ENCODE measurements around the gene SPON1.

SPON1 gene

GRCh38 chr11:13940907-13941256, 21.6 kb upstream of the SPON1 start:
- Histone ChIP-seq H3K27me3 (peaks cover 0 to 2% of the 10 kb centered on the region in 2 donors), H3K4me3 (no peak overlapping the region), H3K9me3 (no peaks in the 10 kb centered on the region), H3K27ac (no peak overlapping the region), H3K4me1 (no peaks in the 10 kb centered on the region), H3K36me3 (no peaks in the 10 kb centered on the region)
- intact Hi-C loops (cut with DNase I; ENCODE audit: low total_unique reads) = no loop called here
- no peak for TF ChIP-seq CTCF (IDR thresholded peaks at IDR 0.05)
- DNase-seq = no peak

- intact Hi-C loops (cut with DNase I; ENCODE audit: low total_unique reads) = no loop called here
These were observed 20.7 kb upstream of the SPON1 start for GRCh38 chr11:13941775-13942174.

DNA sequence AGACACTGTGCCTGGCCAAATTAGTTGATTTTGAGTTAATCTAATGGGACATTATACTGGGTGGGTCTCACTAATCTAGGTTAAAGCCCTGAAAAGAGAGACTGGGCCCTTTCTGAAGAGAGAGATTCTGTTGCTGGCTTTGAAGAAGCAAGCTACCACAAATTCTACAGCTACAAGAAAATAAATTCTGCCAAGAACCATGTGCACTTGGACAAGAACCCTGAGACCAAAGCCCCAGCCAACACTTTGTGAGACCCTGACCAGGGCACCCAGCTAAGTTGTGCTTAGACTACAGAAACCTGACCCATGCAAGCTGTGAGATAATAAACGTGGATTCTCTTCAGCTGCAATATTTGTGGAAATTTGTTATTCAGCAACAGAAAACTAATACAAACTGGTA, 20.1 kb upstream of the SPON1 start:
- Histone ChIP-seq H3K36me3 (no peaks in the 10 kb centered on the region), H3K4me3 (no peak overlapping the region), H3K4me1 (no peaks in the 10 kb centered on the region), H3K27me3 (peaks cover 0 to 2% of the 10 kb centered on the region in 2 donors), H3K27ac (no peak overlapping the region), H3K9me3 (no peaks in the 10 kb centered on the region)
- TF ChIP-seq CTCF (IDR thresholded peaks at IDR 0.05) = no peak
- intact Hi-C loops (cut with DNase I; ENCODE audit: low total_unique reads) = no loop called here
- no peak for DNase-seq

More at GRCh38 chr11:13941775-13942174, 20.7 kb upstream of the SPON1 start:
- TF ChIP-seq CTCF (IDR thresholded peaks at IDR 0.05) = no peak
- no peaks in the 10 kb centered on the region for H3K4me1 ChIP-seq
- no peak for DNase-seq
- H3K4me3 ChIP-seq = no peak overlapping the region
- H3K27me3 ChIP-seq = peaks cover 0 to 2% of the 10 kb centered on the region in 2 donors
- no peaks in the 10 kb centered on the region for H3K9me3 ChIP-seq
- H3K36me3 ChIP-seq = no peaks in the 10 kb centered on the region
- H3K27ac ChIP-seq = no peak overlapping the region

DNA sequence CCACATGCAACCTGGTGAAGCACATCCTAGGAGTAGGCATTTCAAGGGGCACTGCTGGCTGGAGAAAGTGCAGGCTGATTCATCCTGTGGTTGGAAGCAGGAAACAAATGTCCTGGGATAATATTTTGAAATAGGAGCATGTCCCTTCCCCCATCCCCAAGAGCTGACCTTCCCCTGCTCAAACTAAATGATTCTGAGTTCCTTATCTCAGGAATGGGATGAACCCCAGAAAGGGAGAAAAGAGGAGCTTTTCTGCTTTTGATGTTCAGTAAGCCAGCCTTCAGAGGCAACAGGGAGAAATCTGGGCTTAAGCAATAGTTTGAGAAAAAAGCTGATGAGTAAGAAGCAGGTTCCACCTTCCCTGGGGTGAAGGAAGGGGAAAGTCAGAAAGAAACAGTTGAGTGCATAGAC, 19.5 kb upstream of the SPON1 start:
- TF ChIP-seq CTCF (IDR thresholded peaks at IDR 0.05) = no peak
- H3K36me3 ChIP-seq = no peaks in the 10 kb centered on the region
- no peaks in the 10 kb centered on the region for H3K9me3 ChIP-seq
- peaks cover 0 to 2% of the 10 kb centered on the region in 2 donors for H3K27me3 ChIP-seq
- intact Hi-C loops (cut with DNase I; ENCODE audit: low total_unique reads) = no loop called here
- H3K4me3 ChIP-seq = no peak overlapping the region
- DNase-seq = no peak
- H3K4me1 ChIP-seq = no peaks in the 10 kb centered on the region
- no peak overlapping the region for H3K27ac ChIP-seq

- intact Hi-C loops (cut with DNase I; ENCODE audit: low total_unique reads) = no loop called here
- no peak for TF ChIP-seq CTCF (IDR thresholded peaks at IDR 0.05)
- H3K36me3 ChIP-seq = no peaks in the 10 kb centered on the region
These were observed 18.5 kb upstream of the SPON1 start for GRCh38 chr11:13944016-13944415.

DNA sequence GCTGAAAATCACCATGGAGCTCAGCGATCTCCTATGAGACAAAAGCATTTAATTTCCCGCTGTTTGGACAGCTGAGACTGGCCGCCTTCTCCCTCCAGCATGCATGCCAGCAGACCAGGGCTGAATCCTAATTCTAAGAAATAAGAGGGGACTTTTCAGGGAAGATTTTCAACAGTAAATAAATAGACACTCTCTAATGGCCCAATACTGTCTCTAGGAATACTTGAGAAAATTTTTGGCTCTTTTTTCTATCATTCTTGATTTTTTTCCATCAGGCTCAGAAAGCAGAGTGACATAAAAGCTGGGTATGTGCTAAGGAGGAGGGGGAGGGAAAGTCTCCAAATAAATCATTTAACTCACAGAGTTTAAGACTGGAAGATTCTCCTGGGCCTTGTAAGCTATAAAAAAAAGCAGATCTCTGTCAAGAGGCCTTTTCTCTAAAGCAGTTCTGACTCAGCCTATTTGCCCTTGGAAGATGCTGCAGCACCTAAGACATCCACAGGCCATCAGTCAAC, 17.6 kb upstream of the SPON1 start:
- no peak for DNase-seq
- no peak overlapping the region for H3K4me3 ChIP-seq

More at GRCh38 chr11:13944016-13944415, 18.5 kb upstream of the SPON1 start:
- no peak overlapping the region for H3K27ac ChIP-seq
- H3K9me3 ChIP-seq = no peaks in the 10 kb centered on the region
- H3K27me3 ChIP-seq = peaks cover 0 to 2% of the 10 kb centered on the region in 2 donors
- H3K4me3 ChIP-seq = no peak overlapping the region
- DNase-seq = no peak
- H3K4me1 ChIP-seq = no peaks in the 10 kb centered on the region

More for the DNA sequence above, 17.6 kb upstream of the SPON1 start:
- Histone ChIP-seq H3K9me3 (no peaks in the 10 kb centered on the region), H3K36me3 (no peaks in the 10 kb centered on the region), H3K27ac (no peak overlapping the region), H3K4me1 (no peaks in the 10 kb centered on the region), H3K27me3 (peaks cover 0 to 2% of the 10 kb centered on the region in 2 donors)
- no peak for TF ChIP-seq CTCF (IDR thresholded peaks at IDR 0.05)
- intact Hi-C loops (cut with DNase I; ENCODE audit: low total_unique reads) = no loop called here

Measured in tibial artery (tissue), 4 donors.